H9 (cell line): Measurements from ENCODE around the gene SLC9A4. TPM values are rescaled to one million over a fixed set of nuclear protein-coding genes. Genes with fewer than 3 reads are reported as not detected.

Source experiments
- DNase-seq: peaks from one replicate; pipeline ENCODE4 v3.0.0-alpha.2; 2017
- H2AFZ ChIP-seq: one replicate; pipeline ENCODE4 v1.6.1; 2013; ENCODE audit warnings: mild to moderate bottlenecking, low read length, control low read depth, moderate library complexity
- H2AK5ac ChIP-seq: 2 replicates; pipeline ENCODE4 v1.6.1; 2013; ENCODE audit warnings: low read length, control low read depth, mixed read lengths; ENCODE audit not compliant: insufficient read length
- H2BK120ac ChIP-seq: one replicate; pipeline ENCODE4 v1.6.1; 2013; ENCODE audit warnings: low read depth, mild to moderate bottlenecking, low read length, control low read depth, inconsistent platforms; ENCODE audit not compliant: poor library complexity, severe bottlenecking
- H2BK12ac ChIP-seq: 2 replicates; pipeline ENCODE4 v1.6.1; 2013; ENCODE audit warnings: low read length, control low read depth, mixed read lengths, low read depth; ENCODE audit not compliant: insufficient read length
- H2BK15ac ChIP-seq: 2 replicates; pipeline ENCODE4 v1.6.1; 2013; ENCODE audit warnings: low read depth, low read length, control low read depth
- H2BK20ac ChIP-seq: one replicate; pipeline ENCODE4 v1.6.1; 2013; ENCODE audit warnings: low read depth, mild to moderate bottlenecking, low read length, control low read depth, inconsistent platforms; ENCODE audit not compliant: poor library complexity, severe bottlenecking
- H2BK5ac ChIP-seq: 2 replicates; pipeline ENCODE4 v1.6.1; 2013; ENCODE audit warnings: low read length, control low read depth, mixed read lengths; ENCODE audit not compliant: insufficient read length
- H3K14ac ChIP-seq: 2 replicates; pipeline ENCODE4 v1.6.1; 2013; ENCODE audit warnings: low read length, control low read depth; ENCODE audit not compliant: insufficient read depth
- H3K18ac ChIP-seq: 2 replicates; pipeline ENCODE4 v1.6.1; 2013; ENCODE audit warnings: low read depth, mild to moderate bottlenecking, mixed read lengths, low read length, control low read depth; ENCODE audit not compliant: insufficient read length
- H3K23ac ChIP-seq: 2 replicates; pipeline ENCODE4 v1.6.1; 2013; ENCODE audit warnings: low read length, control low read depth, mixed read lengths, low read depth; ENCODE audit not compliant: insufficient read length
- H3K23me2 ChIP-seq: 2 replicates; pipeline ENCODE4 v1.6.1; 2013; ENCODE audit warnings: low read depth, mild to moderate bottlenecking, mixed read lengths, low read length, control low read depth; ENCODE audit not compliant: insufficient read length, poor library complexity, severe bottlenecking
- H3K27ac ChIP-seq: 2 replicates; pipeline ENCODE4 v1.5.1; 2013; ENCODE audit warnings: low read length, control low read depth, mixed read lengths, low read depth; ENCODE audit not compliant: insufficient read length
- H3K27me3 ChIP-seq: 2 replicates; pipeline ENCODE4 v1.6.1; 2013; ENCODE audit warnings: low read length, control low read depth, inconsistent platforms; ENCODE audit not compliant: insufficient read depth
- H3K4ac ChIP-seq: 2 replicates; pipeline ENCODE4 v1.6.1; 2013; ENCODE audit warnings: low read depth, mild to moderate bottlenecking, control low read depth, inconsistent platforms, low read length, moderate library complexity
- H3K4me1 ChIP-seq: 2 replicates; pipeline ENCODE4 v1.6.1; 2013; ENCODE audit warnings: low read length, control low read depth, inconsistent platforms; ENCODE audit not compliant: insufficient read depth
- H3K4me2 ChIP-seq: 2 replicates; pipeline ENCODE4 v1.6.1; 2013; ENCODE audit warnings: low read length, control low read depth, mixed read lengths; ENCODE audit not compliant: insufficient read length, insufficient read depth
- H3K56ac ChIP-seq: 2 replicates; pipeline ENCODE4 v1.6.1; 2013; ENCODE audit warnings: low read depth, mild to moderate bottlenecking, mixed read lengths, low read length, control low read depth; ENCODE audit not compliant: insufficient read length
- H3K79me1 ChIP-seq: 2 replicates; pipeline ENCODE4 v1.6.1; 2013; ENCODE audit warnings: low read depth, mild to moderate bottlenecking, moderate library complexity, low read length, control low read depth, inconsistent platforms; ENCODE audit not compliant: insufficient read depth, poor library complexity, severe bottlenecking
- H3K79me2 ChIP-seq: 2 replicates; pipeline ENCODE4 v1.6.1; 2013; ENCODE audit warnings: low read length, control low read depth, inconsistent platforms; ENCODE audit not compliant: insufficient read depth
- H3K9ac ChIP-seq: 2 replicates; pipeline ENCODE4 v1.6.1; 2013; ENCODE audit warnings: low read length, control low read depth, mixed read lengths; ENCODE audit not compliant: insufficient read length; ENCODE audit errors: extremely low read depth
- H3K9me3 ChIP-seq: one replicate; pipeline ENCODE4 v1.6.1; 2013; ENCODE audit warnings: low read depth, low read length, inconsistent platforms; ENCODE audit not compliant: control insufficient read depth
- H3T11ph ChIP-seq: one replicate; pipeline ENCODE4 v1.6.1; 2013; ENCODE audit warnings: mild to moderate bottlenecking, low read length, control low read depth, inconsistent platforms
- H4K20me1 ChIP-seq: one replicate; pipeline ENCODE4 v1.6.1; 2013; ENCODE audit not compliant: control insufficient read depth, insufficient read length, insufficient read depth
- H4K5ac ChIP-seq: 2 replicates; pipeline ENCODE4 v1.6.1; 2013; ENCODE audit warnings: low read depth, mild to moderate bottlenecking, mixed read lengths, low read length, control low read depth; ENCODE audit not compliant: insufficient read length
- H4K8ac ChIP-seq: replicated peaks from 2 replicates; pipeline ENCODE4 v1.6.1; 2013; ENCODE audit warnings: low read length, control low read depth, mixed read lengths, low read depth; ENCODE audit not compliant: insufficient read length
- H4K91ac ChIP-seq: 2 replicates; pipeline ENCODE4 v1.6.1; 2013; ENCODE audit warnings: low read depth, mild to moderate bottlenecking, moderate library complexity, mixed read lengths, low read length, control low read depth; ENCODE audit not compliant: insufficient read length
- H3K27ac Mint-ChIP-seq, 3 experiments: 2 replicates in 2 of 3; 3 replicates in 1 of 3; pipeline ENCODE4 v1.8.0; 2020 to 2021; ENCODE audit warnings: mixed read lengths in 3 of 3, mild to moderate bottlenecking in 1 of 3, moderate library complexity in 1 of 3
- H3K27me3 Mint-ChIP-seq: 2 replicates; pipeline ENCODE4 v1.8.0; 2021; ENCODE audit warnings: low read depth, mild to moderate bottlenecking, moderate library complexity, mixed read lengths
- H3K36me3 Mint-ChIP-seq, 3 experiments: 2 replicates in 2 of 3; 3 replicates in 1 of 3; pipeline ENCODE4 v1.8.0; 2020 to 2021; ENCODE audit warnings: low read depth in 3 of 3, mixed read lengths in 3 of 3; ENCODE audit not compliant: insufficient read depth in 1 of 3
- H3K4me1 Mint-ChIP-seq, 2 experiments: 2 replicates each; pipeline ENCODE4 v1.8.0; 2020; ENCODE audit warnings: mixed read lengths in 2 of 2
- H3K4me3 Mint-ChIP-seq, 2 experiments: 2 replicates in 1 of 2; 3 replicates in 1 of 2; pipeline ENCODE4 v1.8.0; 2020 to 2021; ENCODE audit warnings: mild to moderate bottlenecking in 2 of 2, mixed read lengths in 2 of 2, moderate library complexity in 1 of 2
- H3K9me3 Mint-ChIP-seq, 2 experiments: 2 replicates in 1 of 2; 3 replicates in 1 of 2; pipeline ENCODE4 v1.8.0; 2020; ENCODE audit warnings: mild to moderate bottlenecking in 2 of 2, mixed read lengths in 2 of 2, moderate library complexity in 1 of 2
- WGBS: extraction: QIAGEN DNeasy Blood & Tissue Kit; methylation state at CpG from one replicate; pipeline ENCODE4 v1.1.7; 2013; ENCODE audit warnings: missing lambda C conversion rate, low lambda C conversion rate, mixed read lengths; ENCODE audit not compliant: insufficient read length; ENCODE audit errors: extremely low coverage; 5-methylcytosine and 5-hydroxymethylcytosine counted together
- total RNA-seq: library from RNA; stranded (reverse); gene quantifications from 2 replicates; pipeline ENCODE4 v1.2.1, GENCODE V29; 2021
- TF ChIP-seq, protein P1 (sequence below): fragments of 200-600 bp; sonication (generic); conservative IDR thresholded peaks from 3 replicates; pipeline ENCODE4 v1.8.0; 2021; ENCODE audit warnings: antibody characterized with exemption, mild to moderate bottlenecking

Gene SLC9A4
- total RNA-seq, 1 experiment from 2014 or later: not detected

DNA sequence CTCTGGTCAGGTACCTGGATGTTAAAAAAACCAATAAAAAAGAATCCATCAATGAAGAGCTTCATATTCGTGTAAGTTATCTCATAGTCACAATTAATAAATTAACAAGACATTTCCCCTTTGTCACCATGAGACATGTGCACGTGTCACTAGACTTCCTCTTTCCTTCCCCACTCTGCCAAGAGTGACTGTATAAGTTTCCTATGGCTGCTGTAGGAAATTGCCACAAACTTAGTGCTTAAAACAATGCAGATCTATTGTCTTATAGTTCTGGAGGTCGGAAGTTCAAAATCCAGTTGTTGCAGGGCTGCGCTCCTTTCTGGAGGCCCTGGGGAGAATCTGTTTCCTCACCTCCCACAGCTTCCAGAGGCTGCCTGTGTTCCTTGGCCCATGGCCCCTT lies 35.8 kb downstream of the SLC9A4 start:
- no peak overlapping the region for H3K4me2 ChIP-seq
- no CpG with 5 or more reads among the region's 4 CpGs for WGBS
- no peaks in the 10 kb centered on the region for H3K79me1 ChIP-seq

More for the DNA sequence above, 35.8 kb downstream of the SLC9A4 start:
- no peak overlapping the region for H3K4me3 Mint-ChIP-seq
- Histone ChIP-seq H4K20me1 (no peaks in the 10 kb centered on the region), H2AFZ (no peak overlapping the region), H4K8ac (no peak overlapping the region), H3K27me3 (no peaks in the 10 kb centered on the region), H3K56ac (no peak overlapping the region), H3T11ph (no peak overlapping the region), H3K23ac (no peak overlapping the region), H3K4me1 (no peaks in the 10 kb centered on the region), H3K14ac (no peak overlapping the region), H2BK12ac (no peak overlapping the region), H3K9ac (no peak overlapping the region), H3K27ac (no peak overlapping the region), H2BK15ac (no peak overlapping the region), H4K5ac (no peak overlapping the region), H3K9me3 (no peaks in the 10 kb centered on the region), H3K23me2 (no peaks in the 10 kb centered on the region), H3K4ac (no peak overlapping the region), H3K79me2 (no peaks in the 10 kb centered on the region), H4K91ac (no peak overlapping the region), H2AK5ac (no peak overlapping the region), H3K18ac (no peak overlapping the region), H2BK20ac (no peak overlapping the region), H2BK120ac (no peak overlapping the region), H2BK5ac (no peak overlapping the region)
- H3K36me3 Mint-ChIP-seq: no peaks in the 10 kb centered on the region
- DNase-seq: no peak
- TF ChIP-seq, protein P1, sequence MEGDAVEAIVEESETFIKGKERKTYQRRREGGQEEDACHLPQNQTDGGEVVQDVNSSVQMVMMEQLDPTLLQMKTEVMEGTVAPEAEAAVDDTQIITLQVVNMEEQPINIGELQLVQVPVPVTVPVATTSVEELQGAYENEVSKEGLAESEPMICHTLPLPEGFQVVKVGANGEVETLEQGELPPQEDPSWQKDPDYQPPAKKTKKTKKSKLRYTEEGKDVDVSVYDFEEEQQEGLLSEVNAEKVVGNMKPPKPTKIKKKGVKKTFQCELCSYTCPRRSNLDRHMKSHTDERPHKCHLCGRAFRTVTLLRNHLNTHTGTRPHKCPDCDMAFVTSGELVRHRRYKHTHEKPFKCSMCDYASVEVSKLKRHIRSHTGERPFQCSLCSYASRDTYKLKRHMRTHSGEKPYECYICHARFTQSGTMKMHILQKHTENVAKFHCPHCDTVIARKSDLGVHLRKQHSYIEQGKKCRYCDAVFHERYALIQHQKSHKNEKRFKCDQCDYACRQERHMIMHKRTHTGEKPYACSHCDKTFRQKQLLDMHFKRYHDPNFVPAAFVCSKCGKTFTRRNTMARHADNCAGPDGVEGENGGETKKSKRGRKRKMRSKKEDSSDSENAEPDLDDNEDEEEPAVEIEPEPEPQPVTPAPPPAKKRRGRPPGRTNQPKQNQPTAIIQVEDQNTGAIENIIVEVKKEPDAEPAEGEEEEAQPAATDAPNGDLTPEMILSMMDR: no peak
- H3K9me3 Mint-ChIP-seq: peaks cover 0 to 2% of the 10 kb centered on the region in 2 experiments; a peak in 2 of 5 replicates
- no peak overlapping the region for H3K27ac Mint-ChIP-seq
- no peaks in the 10 kb centered on the region for H3K27me3 Mint-ChIP-seq
- H3K4me1 Mint-ChIP-seq: peaks cover 4 to 12% of the 10 kb centered on the region in 2 experiments; a peak in 3 of 4 replicates
